ENCODE data around the gene KIAA0232. TPM values are rescaled to one million over a fixed set of nuclear protein-coding genes. Genes with fewer than 3 reads are reported as not detected.

KIAA0232 gene
- total and polyA plus RNA-seq, 9 of the 15 experiments (the other 6 are each of a cell fraction or from before 2014, with no cell fraction given), result 3.5 to 17.4 (median 13.0) TPM

- CTCF ChIA-PET (ENCODE audit: low intra/inter-chr PET ratio), result interaction anchor here (0.6 kb wide), 1 partner anchor 1120 kb away, joined by 3 read pairs; no protein-coding TSS in a partner anchor
- Histone ChIP-seq H3K4me2 (ENCODE audit: insufficient read depth, low read length) (no peak overlapping the region), H3K4me3 (no peak overlapping the region), H3K36me3 (ENCODE audit: control insufficient read depth, insufficient read depth, low read length) (peaks cover 73% of the 10 kb centered on the region; the same call in 2 of the 3 replicates), H3K4me1 (replicated peaks in 1 of 2; ENCODE audit: control insufficient read depth in 2 of 2, insufficient read depth in 2 of 2, low read length in 2 of 2) (peaks cover 0 to 17% of the 10 kb centered on the region in 2 experiments; a peak in 2 of 5 replicates), H3K9me3 (replicated peaks; ENCODE audit: control insufficient read depth, insufficient read depth, low read depth, low read length) (no peaks in the 10 kb centered on the region), H3K27me3 (ENCODE audit: control insufficient read depth in 2 of 2, insufficient read depth in 2 of 2, low read length in 2 of 2) (no peaks in the 10 kb centered on the region), H3K27ac (ENCODE audit: extremely low read depth, low read depth, low read length) (no peak overlapping the region), H3K9me1 (ENCODE audit: control insufficient read depth, insufficient read depth, low read length) (peaks cover 3% of the 10 kb centered on the region), H3K9ac (ENCODE audit: insufficient read depth in 1 of 2, low read depth in 2 of 2, low read length in 2 of 2) (no peak overlapping the region), H4K20me1 (replicated peaks; ENCODE audit: control insufficient read depth, insufficient read depth, low read length) (peaks cover 32% of the 10 kb centered on the region), H2AFZ (ENCODE audit: low read depth, low read length) (no peak overlapping the region), H3K79me2 (ENCODE audit: control insufficient read depth, insufficient read depth, low read length) (peaks cover 80% of the 10 kb centered on the region)
- no peak for ATAC-seq
- intact Hi-C loops (cut with micrococcal nuclease) (no loop called here), in situ Hi-C loops (cut with MboI) (no loop called here)
- POLR2A ChIA-PET, result interaction anchor here (0.6 to 3.9 kb wide), 3 partner anchors 17 to 403 kb away, joined by 3 to 14 read pairs (median 4); no protein-coding TSS in a partner anchor
- no peak for DNase-seq (ENCODE audit: extremely low read depth in 1 of 4, low spot score in 3 of 4)
- no peak for FAIRE-seq
- peak; percentile 75 for TF ChIP-seq PCBP1 (IDR thresholded peaks at IDR 0.05; ENCODE audit: low read depth, low read length, poor library complexity, severe bottlenecking)
- no peak for TF ChIP-seq ZNF408 (CRISPR knock-in tag; IDR thresholded peaks at IDR 0.05; ENCODE audit: low read depth)
- TF ChIP-seq CHD2 (IDR thresholded peaks at IDR 0.05; ENCODE audit: low read depth, low read length), result no peak
- TF ChIP-seq, protein P1, sequence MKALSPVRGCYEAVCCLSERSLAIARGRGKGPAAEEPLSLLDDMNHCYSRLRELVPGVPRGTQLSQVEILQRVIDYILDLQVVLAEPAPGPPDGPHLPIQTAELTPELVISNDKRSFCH (CRISPR knock-in tag; IDR thresholded peaks at IDR 0.05), result no peak
- TF ChIP-seq, protein P1 (tag; IDR thresholded peaks at IDR 0.05), result no peak
- BruUV-seq (replicated peaks), result no TSS peak
- WGBS (ENCODE audit: insufficient coverage, low coverage, missing lambda C conversion rate), result 85% methylated on average over 3 of the region's 3 CpGs
Observed at GRCh38 chr4:6932918-6933317, 150.4 kb downstream of the KIAA0232 start.

Other genes starting within 250 kb of the KIAA0232 start
- gene MAN2B2, start 207.5 kb upstream of the KIAA0232 start, total RNA-seq (2014; rRNA removed), result 5.3 and 6.0 TPM in 2 replicates
- 1.7 TPM in 2 replicates for gene MAN2B2, start 207.5 kb upstream of the KIAA0232 start, total RNA-seq (2014; rRNA removed; fragmentation: Illumina TruSeq; extraction: Trizol)
- 3.8 and 4.1 TPM in 2 replicates for gene MAN2B2, start 207.5 kb upstream of the KIAA0232 start, total RNA-seq (2015; rRNA removed; fragmentation: Illumina TruSeq; extraction: Trizol)
- gene MAN2B2, start 207.5 kb upstream of the KIAA0232 start, total RNA-seq (2021), result 8.5 and 8.8 TPM in 2 replicates
- 2.5 and 3.7 TPM in 2 replicates for gene MAN2B2, start 207.5 kb upstream of the KIAA0232 start, polyA plus RNA-seq (2011; rRNA removed)
- 3.7 and 4.8 TPM in 2 replicates for gene MAN2B2, start 207.5 kb upstream of the KIAA0232 start, polyA plus RNA-seq (2014; fragmentation: Illumina TruSeq; extraction: Trizol)
- gene MAN2B2, start 207.5 kb upstream of the KIAA0232 start, polyA plus RNA-seq (2014; fragmentation: Nextera tagmentation; extraction: Ambion mirVana), result under 1 TPM; 0.21 to 0.27 TPM
- gene MAN2B2, start 207.5 kb upstream of the KIAA0232 start, polyA plus RNA-seq (2014; rRNA removed), result 4.2 and 4.9 TPM in 2 replicates
- 147 and 234 TPM in 2 replicates for gene MRFAP1, start 142.0 kb upstream of the KIAA0232 start, total RNA-seq (2014; rRNA removed)
- 151 and 173 TPM in 2 replicates for gene MRFAP1, start 142.0 kb upstream of the KIAA0232 start, total RNA-seq (2014; rRNA removed; fragmentation: Illumina TruSeq; extraction: Trizol)
- gene MRFAP1, start 142.0 kb upstream of the KIAA0232 start, total RNA-seq (2015; rRNA removed; fragmentation: Illumina TruSeq; extraction: Trizol), result 163 and 171 TPM in 2 replicates
- 257 and 270 TPM in 2 replicates for gene MRFAP1, start 142.0 kb upstream of the KIAA0232 start, total RNA-seq (2021)
- gene MRFAP1, start 142.0 kb upstream of the KIAA0232 start, polyA plus RNA-seq (2011; rRNA removed), result 123 and 143 TPM in 2 replicates
- gene MRFAP1, start 142.0 kb upstream of the KIAA0232 start, polyA plus RNA-seq (2014; fragmentation: Illumina TruSeq; extraction: Trizol), result 185 and 221 TPM in 2 replicates
- gene MRFAP1, start 142.0 kb upstream of the KIAA0232 start, polyA plus RNA-seq (2014; fragmentation: Nextera tagmentation; extraction: Ambion mirVana), result 10 to 100 TPM; 46.0 to 59.9 TPM
- gene MRFAP1, start 142.0 kb upstream of the KIAA0232 start, polyA plus RNA-seq (2014; rRNA removed), result 251 and 255 TPM in 2 replicates
- 5.8 and 7.5 TPM in 2 replicates for gene S100P, start 88.8 kb upstream of the KIAA0232 start, total RNA-seq (2014; rRNA removed)
- 7.4 and 13.7 TPM in 2 replicates for gene S100P, start 88.8 kb upstream of the KIAA0232 start, total RNA-seq (2014; rRNA removed; fragmentation: Illumina TruSeq; extraction: Trizol)
- gene S100P, start 88.8 kb upstream of the KIAA0232 start, total RNA-seq (2015; rRNA removed; fragmentation: Illumina TruSeq; extraction: Trizol), result 7.2 and 7.5 TPM in 2 replicates
- gene S100P, start 88.8 kb upstream of the KIAA0232 start, total RNA-seq (2021), result 13.2 and 16.8 TPM in 2 replicates
- 2.7 and 4.1 TPM in 2 replicates for gene S100P, start 88.8 kb upstream of the KIAA0232 start, polyA plus RNA-seq (2011; rRNA removed)
- 6.9 and 7.4 TPM in 2 replicates for gene S100P, start 88.8 kb upstream of the KIAA0232 start, polyA plus RNA-seq (2014; fragmentation: Illumina TruSeq; extraction: Trizol)
- 10 to 100 TPM; 21.0 to 23.8 TPM for gene S100P, start 88.8 kb upstream of the KIAA0232 start, polyA plus RNA-seq (2014; fragmentation: Nextera tagmentation; extraction: Ambion mirVana)
- gene S100P, start 88.8 kb upstream of the KIAA0232 start, polyA plus RNA-seq (2014; rRNA removed), result 5.5 and 5.7 TPM in 2 replicates
- 74.2 and 78.8 TPM in 2 replicates for gene MRFAP1L1, start 72.9 kb upstream of the KIAA0232 start, total RNA-seq (2014; rRNA removed)
- 85.7 and 86.2 TPM in 2 replicates for gene MRFAP1L1, start 72.9 kb upstream of the KIAA0232 start, total RNA-seq (2014; rRNA removed; fragmentation: Illumina TruSeq; extraction: Trizol)
- gene MRFAP1L1, start 72.9 kb upstream of the KIAA0232 start, total RNA-seq (2015; rRNA removed; fragmentation: Illumina TruSeq; extraction: Trizol), result 83.3 and 90.6 TPM in 2 replicates
- 51.3 and 53.6 TPM in 2 replicates for gene MRFAP1L1, start 72.9 kb upstream of the KIAA0232 start, total RNA-seq (2021)
- 59.5 and 83.8 TPM in 2 replicates for gene MRFAP1L1, start 72.9 kb upstream of the KIAA0232 start, polyA plus RNA-seq (2011; rRNA removed)
- gene MRFAP1L1, start 72.9 kb upstream of the KIAA0232 start, polyA plus RNA-seq (2014; fragmentation: Illumina TruSeq; extraction: Trizol), result 74.8 and 87.6 TPM in 2 replicates
- gene MRFAP1L1, start 72.9 kb upstream of the KIAA0232 start, polyA plus RNA-seq (2014; fragmentation: Nextera tagmentation; extraction: Ambion mirVana), result 10 to 100 TPM; 37.6 to 48.1 TPM
- 104 and 111 TPM in 2 replicates for gene MRFAP1L1, start 72.9 kb upstream of the KIAA0232 start, polyA plus RNA-seq (2014; rRNA removed)
- 31.6 and 38.3 TPM in 2 replicates for gene BLOC1S4, start 66.6 kb upstream of the KIAA0232 start, total RNA-seq (2014; rRNA removed)
- 10.0 and 11.2 TPM in 2 replicates for gene BLOC1S4, start 66.6 kb upstream of the KIAA0232 start, total RNA-seq (2014; rRNA removed; fragmentation: Illumina TruSeq; extraction: Trizol)
- 10.5 and 10.8 TPM in 2 replicates for gene BLOC1S4, start 66.6 kb upstream of the KIAA0232 start, total RNA-seq (2015; rRNA removed; fragmentation: Illumina TruSeq; extraction: Trizol)
- 29.4 and 31.1 TPM in 2 replicates for gene BLOC1S4, start 66.6 kb upstream of the KIAA0232 start, total RNA-seq (2021)
- 21.0 and 25.5 TPM in 2 replicates for gene BLOC1S4, start 66.6 kb upstream of the KIAA0232 start, polyA plus RNA-seq (2011; rRNA removed)
- gene BLOC1S4, start 66.6 kb upstream of the KIAA0232 start, polyA plus RNA-seq (2014; fragmentation: Illumina TruSeq; extraction: Trizol), result 10.3 and 15.0 TPM in 2 replicates
- 1 to 10 TPM; 3.1 to 3.9 TPM for gene BLOC1S4, start 66.6 kb upstream of the KIAA0232 start, polyA plus RNA-seq (2014; fragmentation: Nextera tagmentation; extraction: Ambion mirVana)
- 30.9 and 37.3 TPM in 2 replicates for gene BLOC1S4, start 66.6 kb upstream of the KIAA0232 start, polyA plus RNA-seq (2014; rRNA removed)
- gene TBC1D14, start 127.1 kb downstream of the KIAA0232 start, total RNA-seq (2014; rRNA removed), result 50.2 and 54.4 TPM in 2 replicates
- gene TBC1D14, start 127.1 kb downstream of the KIAA0232 start, total RNA-seq (2014; rRNA removed; fragmentation: Illumina TruSeq; extraction: Trizol), result 44.8 and 45.5 TPM in 2 replicates
- 55.8 and 57.7 TPM in 2 replicates for gene TBC1D14, start 127.1 kb downstream of the KIAA0232 start, total RNA-seq (2015; rRNA removed; fragmentation: Illumina TruSeq; extraction: Trizol)
- gene TBC1D14, start 127.1 kb downstream of the KIAA0232 start, total RNA-seq (2021), result 55.4 and 59.6 TPM in 2 replicates
- 31.4 and 41.2 TPM in 2 replicates for gene TBC1D14, start 127.1 kb downstream of the KIAA0232 start, polyA plus RNA-seq (2011; rRNA removed)
- 46.2 and 47.7 TPM in 2 replicates for gene TBC1D14, start 127.1 kb downstream of the KIAA0232 start, polyA plus RNA-seq (2014; fragmentation: Illumina TruSeq; extraction: Trizol)
- gene TBC1D14, start 127.1 kb downstream of the KIAA0232 start, polyA plus RNA-seq (2014; fragmentation: Nextera tagmentation; extraction: Ambion mirVana), result 1 to 10 TPM; 2.1 to 2.7 TPM
- 43.3 and 50.8 TPM in 2 replicates for gene TBC1D14, start 127.1 kb downstream of the KIAA0232 start, polyA plus RNA-seq (2014; rRNA removed)

Data from K562 (cell line).